ENCODE results near the gene FALEC. TPM values are rescaled to one million over a fixed set of nuclear protein-coding genes. Genes with fewer than 3 reads are reported as not detected.
A peak's percentile ranks its signal among the peaks of the same experiment; 100 is the strongest.

Gene FALEC
- total RNA-seq, 4 donors from 2014 or later: 1.1 TPM; not detected in 3

- TF ChIP-seq CTCF (IDR thresholded peaks at IDR 0.05): no peak
- TF ChIP-seq POLR2A (IDR thresholded peaks at IDR 0.05): no peak
- intact Hi-C loops (cut with DNase I; ENCODE audit: low total_unique reads): no loop called here
- WGBS, 2 donors: 0 to 8% methylated on average over 1 of the region's 1 CpG
Observed at GRCh38 chr1:150575518-150576366, 60.2 kb downstream of the FALEC start.

GRCh38 chr1:150576367-150576711 lies 60.8 kb downstream of the FALEC start:
- 2 to 3% methylated on average over 4 of the region's 4 CpGs for WGBS, 2 donors
- H3K4me3 ChIP-seq (ENCODE audit: low read depth, poor library complexity, severe bottlenecking): peak overlapping the region; percentile 74
- intact Hi-C loops (cut with DNase I; ENCODE audit: low total_unique reads): no loop called here
- no peak for DNase-seq (ENCODE audit: low spot score in 2 of 2)
- no peak for TF ChIP-seq POLR2A (IDR thresholded peaks at IDR 0.05)
- no peak for TF ChIP-seq CTCF (IDR thresholded peaks at IDR 0.05)

More at GRCh38 chr1:150575518-150576366, 60.2 kb downstream of the FALEC start:
- H3K4me3 ChIP-seq (ENCODE audit: low read depth, poor library complexity, severe bottlenecking): peak overlapping the region; percentile 23
- no peak for DNase-seq (ENCODE audit: low spot score in 2 of 2)

DNA sequence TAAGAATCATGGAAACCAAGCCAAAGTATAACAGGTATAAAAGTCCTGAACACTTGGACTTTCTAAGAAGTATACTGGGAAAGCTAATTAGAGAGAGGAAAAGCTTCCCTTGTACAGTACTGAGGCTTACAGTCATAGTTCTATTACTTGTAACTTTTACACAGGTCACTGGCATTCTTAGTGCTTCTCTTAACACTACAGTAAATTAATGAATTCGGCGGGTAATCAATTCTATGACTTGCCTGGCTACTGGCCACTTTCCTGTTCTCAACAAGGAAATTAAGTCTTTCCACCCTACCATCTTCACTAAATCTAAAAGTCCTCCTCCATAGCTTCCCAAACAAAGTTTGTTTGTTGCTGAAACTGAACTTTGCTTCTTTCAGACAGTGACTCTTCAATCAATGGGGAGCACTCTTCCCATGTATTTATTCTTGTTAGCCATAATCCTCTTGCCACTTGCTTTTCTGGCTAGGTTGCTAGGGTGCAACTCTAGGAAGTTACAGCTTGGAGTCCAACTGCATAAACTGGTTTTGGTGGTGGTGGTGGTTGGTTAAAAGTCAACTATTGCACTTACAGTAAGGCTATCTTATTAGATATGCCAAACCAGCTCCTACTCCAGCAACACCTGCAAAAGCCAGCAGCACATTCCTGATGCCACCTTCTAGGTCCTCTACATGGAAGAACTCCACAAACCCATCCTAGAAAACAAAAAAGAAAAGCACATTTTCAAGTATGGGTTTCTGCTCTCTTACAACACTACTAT lies 61.4 kb downstream of the FALEC start:
- DNase-seq (ENCODE audit: low spot score in 2 of 2): no peak
- TF ChIP-seq CTCF (IDR thresholded peaks at IDR 0.05) (no peak), POLR2A (IDR thresholded peaks at IDR 0.05) (no peak)
- intact Hi-C loops (cut with DNase I; ENCODE audit: low total_unique reads): no loop called here
- 0 to 11% methylated on average over 2 of the region's 2 CpGs for WGBS, 2 donors
- H3K4me3 ChIP-seq (ENCODE audit: low read depth, poor library complexity, severe bottlenecking): peak overlapping the region; percentile 74

DNA sequence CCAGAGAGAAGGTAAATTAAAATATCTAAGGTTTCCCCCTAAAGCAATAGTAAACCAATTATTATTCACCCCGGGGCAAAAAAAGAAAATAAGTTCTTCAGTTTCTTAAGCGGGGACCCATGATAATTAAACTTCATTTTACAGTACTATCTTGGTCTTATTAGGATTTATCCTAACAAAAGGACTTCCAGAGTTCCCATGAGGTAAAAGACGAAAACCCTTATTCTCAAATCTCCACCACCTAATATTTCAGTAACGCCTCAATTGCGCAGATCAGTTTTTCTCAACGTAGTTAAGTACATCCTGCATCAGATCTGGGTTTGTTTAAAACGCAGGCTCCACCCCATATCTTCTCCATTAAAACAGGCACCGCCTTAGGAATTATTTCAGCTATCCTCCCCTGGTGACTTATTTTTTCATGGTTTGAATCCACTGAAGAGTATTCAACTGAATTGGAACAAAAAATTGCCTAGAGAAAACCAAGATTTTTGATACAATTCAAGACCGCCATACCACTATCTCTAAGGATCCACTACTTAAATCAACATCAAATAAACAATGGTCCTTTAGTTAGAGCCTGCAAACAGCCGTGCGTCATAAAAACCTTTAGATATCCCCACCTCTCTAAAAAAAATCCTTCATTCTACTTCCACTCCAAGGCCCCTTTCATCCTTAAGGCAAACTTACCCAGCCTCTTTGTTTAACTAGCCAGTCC lies 62.2 kb downstream of the FALEC start:
- WGBS, 2 donors: 1% methylated on average over 11 of the region's 11 CpGs
- TF ChIP-seq CTCF (IDR thresholded peaks at IDR 0.05) (no peak), POLR2A (IDR thresholded peaks at IDR 0.05) (no peak)
- no peak for DNase-seq (ENCODE audit: low spot score in 2 of 2)
- H3K4me3 ChIP-seq (ENCODE audit: low read depth, poor library complexity, severe bottlenecking): peak overlapping the region; percentile 74
- intact Hi-C loops (cut with DNase I; ENCODE audit: low total_unique reads): no loop called here

- intact Hi-C loops (cut with DNase I; ENCODE audit: low total_unique reads): no loop called here
- 0% methylated on average over 48 to 50 of the region's 50 CpGs for WGBS, 2 donors
- TF ChIP-seq CTCF (IDR thresholded peaks at IDR 0.05) (no peak), POLR2A (IDR thresholded peaks at IDR 0.05) (no peak)
- DNase-seq (ENCODE audit: low spot score in 2 of 2): peak in 1 of 2 donors; percentile 88
- H3K4me3 ChIP-seq (ENCODE audit: low read depth, poor library complexity, severe bottlenecking): peak overlapping the region; percentile 74
Observed at GRCh38 chr1:150578272-150579109, 62.9 kb downstream of the FALEC start.

Data from lower leg skin (tissue), 4 donors.